WERI-Rb-1 (cell line): ENCODE measurements around the gene USP9X.

ENCODE experiments used
- DNase-seq: peaks from one replicate; pipeline ENCODE4 v3.0.0-alpha.2; 2020
- H3K27ac ChIP-seq: fragments of 250-450 bp; sonication (Bioruptor Pico); 2 replicates; pipeline ENCODE4 v1.5.1; 2020; ENCODE audit warnings: mild to moderate bottlenecking, moderate library complexity
- H3K27me3 ChIP-seq: fragments of 250-450 bp; sonication (Bioruptor Pico); 2 replicates; pipeline ENCODE4 v1.5.1; 2021; ENCODE audit warnings: mild to moderate bottlenecking, low read depth, moderate library complexity; ENCODE audit not compliant: insufficient read depth, severe bottlenecking
- H3K36me3 ChIP-seq: fragments of 250-450 bp; sonication (Bioruptor Pico); 2 replicates; pipeline ENCODE4 v1.5.1; 2020; ENCODE audit warnings: mild to moderate bottlenecking, moderate library complexity
- H3K4me3 ChIP-seq: 2 replicates; pipeline ENCODE4 v1.5.1; 2011; ENCODE audit warnings: low read depth, mild to moderate bottlenecking, control low read depth, low read length
- H3K9me3 ChIP-seq: fragments of 250-450 bp; sonication (Bioruptor Pico); 2 replicates; pipeline ENCODE4 v1.5.1; 2021; ENCODE audit warnings: mild to moderate bottlenecking, moderate library complexity; ENCODE audit not compliant: severe bottlenecking
- CTCF ChIP-seq: IDR thresholded peaks from 2 replicates; pipeline ENCODE4 v1.5.1; 2011; ENCODE audit warnings: low read depth, mild to moderate bottlenecking, control low read depth, inconsistent platforms, low read length

Gene USP9X

DNA sequence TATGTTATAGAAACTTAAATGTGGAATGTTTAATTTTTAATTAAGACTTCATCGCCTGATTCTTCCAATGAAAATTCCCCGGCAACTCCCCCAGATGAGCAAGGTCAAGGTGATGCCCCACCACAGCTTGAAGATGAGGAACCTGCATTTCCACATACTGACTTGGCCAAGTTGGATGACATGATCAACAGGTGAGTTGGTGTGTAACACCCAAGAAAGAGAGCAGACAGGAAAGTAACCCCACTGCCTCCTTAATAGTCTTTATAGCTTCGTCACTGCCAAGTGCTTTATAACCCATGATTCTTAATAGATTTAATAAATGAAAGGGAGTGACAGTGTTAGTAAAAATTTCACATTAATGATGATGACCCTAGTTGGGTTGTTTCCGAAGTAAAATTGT is 43.7 kb downstream of the USP9X start:
- H3K36me3 ChIP-seq = peaks cover 42% of the 10 kb centered on the region
- H3K27me3 ChIP-seq = no peaks in the 10 kb centered on the region
- DNase-seq = no peak
- no peaks in the 10 kb centered on the region for H3K9me3 ChIP-seq
- no peak overlapping the region for H3K27ac ChIP-seq
- no peak for TF ChIP-seq CTCF
- H3K4me3 ChIP-seq = no peak overlapping the region

GRCh38 chrX:41131766-41132165 is 46.5 kb downstream of the USP9X start:
- no peak for TF ChIP-seq CTCF
- no peak for DNase-seq
- H3K36me3 ChIP-seq = peaks cover 58% of the 10 kb centered on the region

GRCh38 chrX:41133551-41133950 is 48.3 kb downstream of the USP9X start:
- no peak for TF ChIP-seq CTCF
- Histone ChIP-seq H3K36me3 (peaks cover 72% of the 10 kb centered on the region), H3K9me3 (no peaks in the 10 kb centered on the region), H3K27ac (no peak overlapping the region), H3K27me3 (no peaks in the 10 kb centered on the region), H3K4me3 (no peak overlapping the region)
- DNase-seq = no peak

More at GRCh38 chrX:41131766-41132165, 46.5 kb downstream of the USP9X start:
- no peak overlapping the region for H3K4me3 ChIP-seq
- H3K9me3 ChIP-seq = no peaks in the 10 kb centered on the region
- no peaks in the 10 kb centered on the region for H3K27me3 ChIP-seq
- H3K27ac ChIP-seq = no peak overlapping the region

- Histone ChIP-seq H3K9me3 (no peaks in the 10 kb centered on the region), H3K36me3 (peaks cover 79% of the 10 kb centered on the region), H3K4me3 (no peak overlapping the region), H3K27me3 (no peaks in the 10 kb centered on the region), H3K27ac (no peak overlapping the region)
- no peak for TF ChIP-seq CTCF
- no peak for DNase-seq
These were observed 52.3 kb downstream of the USP9X start for GRCh38 chrX:41137589-41137988.

GRCh38 chrX:41142130-41142910 is 57.1 kb downstream of the USP9X start:
- TF ChIP-seq CTCF = no peak
- Histone ChIP-seq H3K36me3 (peaks cover 65% of the 10 kb centered on the region), H3K27ac (no peak overlapping the region), H3K27me3 (no peaks in the 10 kb centered on the region), H3K9me3 (no peaks in the 10 kb centered on the region), H3K4me3 (no peak overlapping the region)
- no peak for DNase-seq

GRCh38 chrX:41144873-41145272 is 59.6 kb downstream of the USP9X start:
- no peak for TF ChIP-seq CTCF
- DNase-seq = no peak
- no peak overlapping the region for H3K4me3 ChIP-seq
- H3K27ac ChIP-seq = no peak overlapping the region
- no peaks in the 10 kb centered on the region for H3K9me3 ChIP-seq
- peaks cover 70% of the 10 kb centered on the region for H3K36me3 ChIP-seq
- H3K27me3 ChIP-seq = no peaks in the 10 kb centered on the region
